ENCODE measurements around the gene USP24.
"Not testable (repeated sequence)": the region's sequence is repeated elsewhere in the genome, so short reads cannot be mapped to it uniquely, and the experiment has no call there.

USP24 gene

DNA sequence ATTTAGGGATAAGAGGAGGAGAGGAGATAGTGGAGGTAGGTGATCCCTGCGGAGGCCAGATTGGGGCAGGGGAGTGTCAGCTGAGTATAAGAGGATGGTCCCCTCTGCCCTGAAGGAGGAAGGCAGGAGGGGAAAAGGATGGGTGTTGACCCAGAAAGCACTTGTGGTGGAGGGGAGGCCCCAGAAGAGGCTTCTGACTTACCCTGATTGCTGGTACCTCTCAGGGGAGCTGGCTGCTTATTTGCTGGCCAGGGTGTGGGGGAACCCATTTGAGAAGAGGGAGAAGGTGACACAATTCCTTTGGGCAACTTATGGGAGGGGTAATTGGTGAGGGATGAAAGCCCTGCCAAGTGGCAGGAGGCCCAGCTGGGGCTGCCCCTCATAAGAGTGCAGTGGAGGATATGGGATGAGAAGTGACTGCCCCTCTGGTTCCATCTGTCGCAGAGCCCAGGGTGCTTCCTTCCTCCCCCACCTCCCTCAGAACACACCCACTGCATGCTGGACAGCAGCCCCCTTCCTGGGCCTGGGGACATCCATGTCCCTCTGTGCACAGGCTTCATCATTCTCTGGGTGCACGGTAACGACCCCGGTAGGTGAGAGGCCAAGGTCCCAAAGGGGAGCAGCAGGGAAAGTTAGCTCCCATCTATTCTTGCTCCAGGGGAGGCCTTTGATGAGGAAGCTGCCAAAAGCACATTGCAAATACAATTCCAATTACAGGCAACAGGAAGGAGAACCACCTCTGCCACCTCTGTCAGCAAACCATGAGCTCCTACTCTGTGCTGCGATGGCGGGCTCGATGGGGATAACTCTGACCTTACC lies 177.2 kb downstream of the USP24 start:
- no peak for DNase-seq (ENCODE audit: low spot score)

DNA sequence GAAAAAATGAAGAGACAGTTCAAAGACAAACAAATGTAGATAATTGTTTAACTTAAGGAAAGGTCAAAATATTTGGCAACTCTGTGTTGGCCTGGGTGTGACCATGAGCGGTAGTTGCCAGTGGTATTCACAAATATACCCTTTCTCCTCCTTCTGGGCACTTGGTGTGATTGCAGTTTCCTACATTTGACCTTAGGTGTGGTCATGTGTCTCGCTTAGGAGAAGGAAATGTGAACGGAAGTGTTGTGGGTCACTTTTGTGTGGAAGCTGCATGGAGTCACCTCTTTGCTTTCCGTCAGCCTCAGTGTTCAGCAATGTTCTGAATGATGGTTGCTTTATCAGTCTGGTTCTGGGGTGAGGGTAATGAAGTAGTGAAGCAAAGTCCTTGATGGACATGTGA lies 179.3 kb downstream of the USP24 start:
- DNase-seq (ENCODE audit: low spot score) = no peak

- no peak for DNase-seq (ENCODE audit: low spot score)
These were observed 180.6 kb downstream of the USP24 start for GRCh38 chr1:55034476-55035133.

- DNase-seq (ENCODE audit: low spot score) = no peak
These were observed 181.9 kb downstream of the USP24 start for GRCh38 chr1:55033265-55033614.

GRCh38 chr1:55031098-55031497 lies 184.1 kb downstream of the USP24 start:
- DNase-seq (ENCODE audit: low spot score) = not testable (repeated sequence)

DNA sequence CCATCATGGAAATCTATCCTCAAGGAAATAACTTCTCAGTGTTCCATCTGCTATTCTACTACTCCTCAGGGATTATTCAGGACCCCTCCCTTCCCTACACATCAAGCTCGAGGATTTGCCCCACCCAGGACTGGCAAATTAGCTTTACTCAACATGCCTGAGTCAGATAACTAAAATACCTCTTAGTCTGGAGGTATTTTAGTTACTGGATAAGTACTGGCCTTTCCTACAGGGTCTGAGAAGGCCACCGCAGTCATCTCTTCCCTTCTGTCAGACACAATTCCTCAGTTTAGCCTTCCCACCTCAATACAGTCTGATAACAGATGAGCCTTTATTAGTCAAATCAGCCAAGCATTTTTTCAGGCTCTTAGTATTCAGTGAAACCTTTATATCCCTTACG lies 188.5 kb downstream of the USP24 start:
- not testable (repeated sequence) for DNase-seq (ENCODE audit: low spot score)

DNA sequence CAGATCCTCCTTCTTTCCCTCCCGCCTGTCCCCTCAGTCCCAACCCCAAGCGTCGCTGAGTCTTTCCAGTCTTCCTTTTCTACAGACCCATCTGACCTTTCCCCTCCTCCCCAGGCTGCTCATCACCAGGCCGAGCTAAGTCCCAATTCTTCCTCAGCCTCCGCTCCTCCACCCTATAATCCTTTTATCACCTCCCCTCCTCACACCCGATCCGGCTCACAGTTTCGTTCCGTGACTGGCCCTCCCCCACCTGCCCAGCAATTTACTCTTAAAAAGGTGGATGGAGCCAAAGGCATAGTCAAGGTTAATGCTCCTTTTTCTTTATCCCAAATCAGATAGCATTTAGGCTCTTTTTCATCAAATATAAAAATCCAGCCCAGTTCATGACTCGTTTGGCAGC lies 191.0 kb downstream of the USP24 start:
- DNase-seq (ENCODE audit: low spot score) = not testable (repeated sequence)

DNA sequence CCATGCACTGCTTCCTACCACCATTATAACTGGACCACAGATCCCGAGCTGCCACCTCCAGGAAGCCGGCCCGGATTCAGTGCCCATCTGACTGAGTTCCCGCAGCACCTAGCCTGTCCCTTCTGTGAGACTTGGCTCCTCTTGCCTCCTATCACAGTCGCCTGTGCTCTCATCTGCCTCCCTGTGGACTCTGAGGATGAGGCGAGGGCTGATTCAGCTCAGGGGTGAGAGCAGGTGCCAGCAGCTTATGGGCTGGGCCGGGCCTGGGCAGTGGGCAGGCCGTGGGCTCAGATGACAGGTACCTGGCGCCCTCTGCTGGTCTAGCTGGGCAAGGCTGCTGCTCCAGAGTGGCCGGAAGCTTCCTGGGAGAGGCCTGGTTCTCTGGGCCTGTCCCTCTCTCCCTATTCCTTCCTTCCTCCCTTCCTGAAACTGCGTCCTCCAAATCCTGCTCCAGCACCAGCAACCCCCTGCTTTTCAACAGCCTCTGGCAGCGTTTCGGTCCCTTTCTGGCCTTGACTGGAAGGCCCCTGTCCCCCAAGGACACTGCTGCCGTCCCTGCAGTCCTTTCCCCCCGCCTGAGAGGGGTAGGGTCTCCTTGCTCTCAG lies 193.1 kb downstream of the USP24 start:
- peak; percentile 79 for DNase-seq (ENCODE audit: low spot score)

DNA sequence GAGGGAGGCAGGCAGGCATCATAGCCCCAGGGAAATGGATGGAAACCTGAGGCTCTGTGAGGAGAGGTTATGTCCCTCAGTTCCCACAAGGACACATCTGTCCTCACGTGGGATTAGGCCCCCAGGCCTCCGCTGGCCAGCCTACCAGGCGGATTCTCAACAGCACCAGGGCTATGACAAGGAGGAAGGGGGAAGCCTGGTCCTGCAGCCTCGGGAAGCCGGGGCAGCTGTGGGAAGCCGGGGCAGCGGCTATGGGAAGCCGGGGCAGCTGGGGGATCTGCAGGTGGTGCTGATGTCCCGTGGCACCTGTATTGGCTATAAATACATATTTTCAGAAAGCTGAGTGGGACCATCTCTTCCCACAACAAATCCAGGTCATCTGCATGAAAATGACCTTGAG lies 196.8 kb downstream of the USP24 start:
- DNase-seq (ENCODE audit: low spot score) = no peak
